CD4-positive, alpha-beta T cell (primary cell): ENCODE results near the gene REEP1. TPM values are rescaled to one million over a fixed set of nuclear protein-coding genes. Genes with fewer than 3 reads are reported as not detected.

Experiments
- ATAC-seq: fragments of 200-7000 bp; cut with Tn5 transposase; one replicate; pipeline ENCODE4 v1.10.0; 2022; ENCODE audit warnings: mild to moderate bottlenecking; ENCODE audit not compliant: poor library complexity
- CTCF ChIA-PET: fragments of 350-600 bp; sonication (Branson Sonifier 250); formaldehyde crosslinking; loops from one replicate; lab custom pipeline; 2021; ENCODE audit warnings: antibody characterized with exemption, inconsistent platforms; lab: Charles Lee
- POLR2A ChIA-PET: fragments of 350-600 bp; sonication (Branson Sonifier 250); formaldehyde crosslinking; loops from one replicate; lab custom pipeline; 2021; ENCODE audit warnings: antibody characterized with exemption, inconsistent platforms; lab: Charles Lee
- DNase-seq, 14 experiments: peaks; one replicate each; pipeline ENCODE4 v3.0.0-alpha.2; 2013 to 2020; ENCODE audit warnings: mixed read lengths in 2 of 14
- H3K27ac ChIP-seq, 2 donors: one replicate each; pipeline versions ENCODE4 v1.5.1 to v1.7.0; 2013; ENCODE audit warnings: low read length in 2 of 2, low read depth in 1 of 2, mild to moderate bottlenecking in 1 of 2
- H3K27me3 ChIP-seq, 2 experiments: 1 replicate in 1 of 2; 2 replicates in 1 of 2; pipeline versions ENCODE4 v1.6.1 to v1.7.0; 2013; ENCODE audit warnings: low read length in 2 of 2, control low read depth in 1 of 2, mild to moderate bottlenecking in 1 of 2, moderate library complexity in 1 of 2; ENCODE audit not compliant: insufficient read depth in 2 of 2, control insufficient read depth in 1 of 2
- H3K36me3 ChIP-seq: one replicate; pipeline ENCODE4 v1.6.1; 2013; ENCODE audit warnings: low read length, control low read depth; ENCODE audit not compliant: insufficient read depth
- H3K4me1 ChIP-seq: one replicate; pipeline ENCODE4 v1.6.1; 2013; ENCODE audit warnings: low read length, control low read depth; ENCODE audit not compliant: insufficient read depth
- H3K4me3 ChIP-seq: one replicate; pipeline ENCODE4 v1.5.1; 2013; ENCODE audit warnings: mild to moderate bottlenecking, low read length, moderate library complexity
- H3K9me3 ChIP-seq, 2 experiments: 1 replicate in 1 of 2; 2 replicates in 1 of 2; pipeline versions ENCODE4 v1.6.1 to v1.7.0; 2013; ENCODE audit warnings: low read length in 2 of 2, mild to moderate bottlenecking in 2 of 2, control low read depth in 1 of 2, moderate library complexity in 1 of 2; ENCODE audit not compliant: control insufficient read depth in 1 of 2, insufficient read depth in 1 of 2
- H3K27ac Mint-ChIP-seq: one replicate; pipeline ENCODE4 v1.8.0; 2020; ENCODE audit warnings: mixed read lengths
- H3K27me3 Mint-ChIP-seq: one replicate; pipeline ENCODE4 v1.8.0; 2021; ENCODE audit warnings: mixed read lengths
- H3K36me3 Mint-ChIP-seq: one replicate; pipeline ENCODE4 v1.8.0; 2021; ENCODE audit warnings: low read depth, mixed read lengths
- H3K4me1 Mint-ChIP-seq: one replicate; pipeline ENCODE4 v1.8.0; 2021; ENCODE audit warnings: low read depth, mixed read lengths
- H3K4me3 Mint-ChIP-seq: one replicate; pipeline ENCODE4 v1.8.0; 2020; ENCODE audit warnings: mild to moderate bottlenecking, mixed read lengths
- H3K9me3 Mint-ChIP-seq: one replicate; pipeline ENCODE4 v1.8.0; 2020; ENCODE audit warnings: mixed read lengths
- intact Hi-C, 2 experiments: fragments of 100-400 bp; cut with DNase I in 1 of 2; cut with micrococcal nuclease in 1 of 2; formaldehyde crosslinking; loops; one replicate each; pipeline versions ENCODE4 v1.15.1 to v1.9.0; 2023 to 2025; cut with DNase I, micrococcal nuclease
- total RNA-seq, 174 experiments: library from RNA in 2 of 174; stranded (reverse) in 2 of 174; gene quantifications; one replicate each; pipeline ENCODE4 v1.2.3 and lab custom pipeline; 2021 to 2026
- TF ChIP-seq, protein P1 (sequence below): fragments of 200-600 bp; IDR thresholded peaks from one replicate; pipeline ENCODE4 v1.8.0; 2022; ENCODE audit warnings: antibody characterized with exemption, mild to moderate bottlenecking

The REEP1 gene
- total RNA-seq, 2 experiments from 2014 or later = not detected

DNA sequence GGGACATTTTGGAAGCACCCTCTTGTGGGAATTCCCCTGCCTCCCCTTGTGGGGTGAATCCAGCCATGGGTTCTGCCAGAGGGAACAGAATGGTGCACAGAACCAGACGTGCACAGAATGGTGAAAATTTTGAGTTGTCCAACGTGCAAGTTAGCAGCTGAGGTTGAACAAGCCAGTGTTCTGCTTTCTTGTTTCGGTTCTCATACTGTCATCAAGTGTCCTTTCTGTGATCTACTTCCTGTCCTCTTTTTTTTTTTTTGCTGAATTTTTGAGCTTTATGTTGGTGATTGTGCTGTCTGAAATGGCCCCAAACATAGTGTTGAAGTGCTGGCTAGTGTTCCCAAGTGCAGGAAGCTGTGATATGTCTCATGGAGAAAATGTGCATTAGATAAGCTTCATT lies 21.5 kb upstream of the REEP1 start:
- ChIA-PET CTCF (no interaction called here), POLR2A (interaction anchor here (2.0 kb wide), 1 partner anchor 82 kb away, joined by 5 read pairs; the partner anchor contains the start of gene KDM3A)
- Mint-ChIP-seq H3K4me3 (no peak overlapping the region), H3K9me3 (no peaks in the 10 kb centered on the region), H3K4me1 (no peaks in the 10 kb centered on the region), H3K36me3 (no peaks in the 10 kb centered on the region), H3K27ac (no peak overlapping the region), H3K27me3 (peaks cover 5% of the 10 kb centered on the region)
- TF ChIP-seq, protein P1, sequence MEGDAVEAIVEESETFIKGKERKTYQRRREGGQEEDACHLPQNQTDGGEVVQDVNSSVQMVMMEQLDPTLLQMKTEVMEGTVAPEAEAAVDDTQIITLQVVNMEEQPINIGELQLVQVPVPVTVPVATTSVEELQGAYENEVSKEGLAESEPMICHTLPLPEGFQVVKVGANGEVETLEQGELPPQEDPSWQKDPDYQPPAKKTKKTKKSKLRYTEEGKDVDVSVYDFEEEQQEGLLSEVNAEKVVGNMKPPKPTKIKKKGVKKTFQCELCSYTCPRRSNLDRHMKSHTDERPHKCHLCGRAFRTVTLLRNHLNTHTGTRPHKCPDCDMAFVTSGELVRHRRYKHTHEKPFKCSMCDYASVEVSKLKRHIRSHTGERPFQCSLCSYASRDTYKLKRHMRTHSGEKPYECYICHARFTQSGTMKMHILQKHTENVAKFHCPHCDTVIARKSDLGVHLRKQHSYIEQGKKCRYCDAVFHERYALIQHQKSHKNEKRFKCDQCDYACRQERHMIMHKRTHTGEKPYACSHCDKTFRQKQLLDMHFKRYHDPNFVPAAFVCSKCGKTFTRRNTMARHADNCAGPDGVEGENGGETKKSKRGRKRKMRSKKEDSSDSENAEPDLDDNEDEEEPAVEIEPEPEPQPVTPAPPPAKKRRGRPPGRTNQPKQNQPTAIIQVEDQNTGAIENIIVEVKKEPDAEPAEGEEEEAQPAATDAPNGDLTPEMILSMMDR = no peak
- intact Hi-C loops = no loop called here
- Histone ChIP-seq H3K4me3 (no peak overlapping the region), H3K27me3 (no peaks in the 10 kb centered on the region), H3K36me3 (no peaks in the 10 kb centered on the region), H3K4me1 (no peaks in the 10 kb centered on the region), H3K27ac (no peak overlapping the region), H3K9me3 (no peaks in the 10 kb centered on the region)
- ATAC-seq = no peak
- DNase-seq = peak in 3 of 14 experiments; percentile 6 to 35 (median 26)

DNA sequence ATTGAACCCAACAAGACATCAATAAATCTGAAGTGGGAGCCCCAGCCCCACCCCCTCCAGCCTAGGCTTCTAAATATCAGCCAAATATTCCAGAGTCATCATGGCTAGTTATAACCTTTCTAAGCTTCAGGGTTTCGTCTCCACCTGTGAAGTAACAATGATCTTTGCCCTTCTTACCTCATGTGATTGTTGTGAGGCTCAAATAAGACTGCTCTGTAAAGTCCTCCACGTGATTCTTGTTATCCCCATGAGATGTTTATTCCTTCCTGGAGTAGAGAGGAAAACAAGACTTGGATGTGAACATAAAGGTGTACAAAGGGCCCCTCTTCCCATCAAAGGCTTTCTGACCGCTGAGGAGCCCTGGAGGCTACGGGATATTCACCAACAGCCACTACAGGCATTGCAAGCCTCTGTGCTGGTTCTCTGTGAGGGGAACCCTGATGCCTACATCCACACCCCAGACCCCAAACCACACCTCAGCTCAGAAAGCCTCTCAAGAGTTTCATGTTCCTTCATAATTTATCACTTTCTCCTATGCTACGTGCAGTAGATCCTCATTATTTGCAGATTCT lies 20.1 kb upstream of the REEP1 start:
- H3K36me3 ChIP-seq = no peaks in the 10 kb centered on the region
- H3K4me1 ChIP-seq = no peaks in the 10 kb centered on the region
- ChIA-PET CTCF (no interaction called here), POLR2A (interaction anchor here (1.3 kb wide), 1 partner anchor 84 kb away, joined by 3 read pairs; the partner anchor contains the start of gene KDM3A)
- intact Hi-C loops = no loop called here
- TF ChIP-seq, protein P1 = no peak
- Mint-ChIP-seq H3K4me1 (no peaks in the 10 kb centered on the region), H3K4me3 (no peak overlapping the region), H3K27me3 (peaks cover 8% of the 10 kb centered on the region), H3K27ac (no peak overlapping the region), H3K9me3 (no peaks in the 10 kb centered on the region), H3K36me3 (no peaks in the 10 kb centered on the region)
- DNase-seq = no peak
- no peak overlapping the region for H3K27ac ChIP-seq
- H3K4me3 ChIP-seq = no peak overlapping the region
- ATAC-seq = no peak
- H3K9me3 ChIP-seq = no peaks in the 10 kb centered on the region
- no peaks in the 10 kb centered on the region for H3K27me3 ChIP-seq

DNA sequence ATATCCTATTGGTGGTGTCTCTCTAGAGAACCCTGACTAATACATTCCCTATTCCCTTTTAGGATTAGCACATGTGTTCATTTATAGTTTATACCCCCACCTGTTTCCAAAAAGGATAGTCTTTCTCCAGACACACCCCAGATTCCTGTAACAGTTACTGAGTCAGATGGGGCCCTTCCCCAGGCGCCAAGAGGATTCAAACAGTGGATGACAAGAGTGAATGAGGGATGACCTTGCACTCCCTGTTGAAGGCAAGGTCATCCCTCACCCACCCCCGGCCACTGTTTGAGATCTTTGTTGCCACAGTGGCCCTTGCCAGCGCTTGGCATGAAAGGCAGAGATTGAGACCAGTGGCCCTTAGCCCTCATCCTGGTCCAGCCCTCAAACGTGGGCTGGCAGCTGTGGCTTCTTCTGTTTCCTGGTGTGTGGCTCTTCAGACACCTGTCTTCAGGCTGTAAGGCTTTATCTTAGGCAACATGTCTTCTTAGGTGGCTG lies 15.3 kb upstream of the REEP1 start:
- intact Hi-C loops = no loop called here
- H3K27me3 Mint-ChIP-seq = peaks cover 18% of the 10 kb centered on the region
- H3K4me1 Mint-ChIP-seq = no peaks in the 10 kb centered on the region
- H3K27ac ChIP-seq = no peak overlapping the region
- CTCF ChIA-PET = no interaction called here
- H3K9me3 Mint-ChIP-seq = peaks cover 2% of the 10 kb centered on the region
- H3K9me3 ChIP-seq = peaks cover 0 to 4% of the 10 kb centered on the region in 2 experiments
- no peak overlapping the region for H3K4me3 ChIP-seq
- H3K4me1 ChIP-seq = no peaks in the 10 kb centered on the region
- DNase-seq (no peak), ATAC-seq (no peak)
- H3K36me3 Mint-ChIP-seq = no peaks in the 10 kb centered on the region
- no peaks in the 10 kb centered on the region for H3K27me3 ChIP-seq
- H3K4me3 Mint-ChIP-seq = no peak overlapping the region
- POLR2A ChIA-PET = no interaction called here
- TF ChIP-seq, protein P1 = no peak
- no peak overlapping the region for H3K27ac Mint-ChIP-seq
- no peaks in the 10 kb centered on the region for H3K36me3 ChIP-seq
